Endothelial cell of umbilical vein (primary cell): Measurements from ENCODE around the gene RBMS3. TPM values are rescaled to one million over a fixed set of nuclear protein-coding genes. Genes with fewer than 3 reads are reported as not detected.

Experiments used
- BruUV-seq: library from RNA; stranded (reverse); fragments of 400-500 nt; replicated peaks from 2 replicates; lab custom pipeline; 2021; lab: Mats Ljungman, UMichigan
- CTCF ChIA-PET: fragments of 300-600, 350-600 bp; sonication (Branson Sonifier 250); formaldehyde crosslinking; loops from one replicate; lab custom pipeline; 2021; ENCODE audit warnings: antibody characterized with exemption, inconsistent platforms; lab: Charles Lee
- POLR2A ChIA-PET: fragments of 300-600, 350-600 bp; sonication (Branson Sonifier 250); formaldehyde crosslinking; loops from one replicate; lab custom pipeline; 2021; ENCODE audit warnings: antibody characterized with exemption, inconsistent platforms; lab: Charles Lee
- DNase-seq: peaks from one replicate; pipeline ENCODE4 v3.0.0-alpha.2; 2011; ENCODE audit warnings: low read depth, low spot score
- FAIRE-seq: peaks from 2 replicates; lab custom pipeline; 2011; peaks lifted over from hg19 to GRCh38; lab: Jason Lieb, UNC
- H2AFZ ChIP-seq: 2 replicates; pipeline ENCODE4 v1.6.0; 2012; ENCODE audit warnings: low read depth, low read length, control low read depth, inconsistent platforms
- H3K27ac ChIP-seq: 2 replicates; pipeline ENCODE4 v1.5.1; 2011; ENCODE audit warnings: low read depth, mild to moderate bottlenecking, control low read depth, low read length, moderate library complexity; ENCODE audit not compliant: insufficient read depth
- H3K27me3 ChIP-seq, 2 experiments: 2 replicates each; pipeline versions ENCODE4 v1.6.0 to v1.6.1; 2011; ENCODE audit warnings: low read length in 2 of 2, mixed read lengths in 1 of 2; ENCODE audit not compliant: control insufficient read depth in 2 of 2, insufficient read depth in 2 of 2
- H3K36me3 ChIP-seq, 2 experiments: 2 replicates in 1 of 2; 3 replicates in 1 of 2; pipeline ENCODE4 v1.5.1; 2011; ENCODE audit warnings: low read length in 2 of 2, mild to moderate bottlenecking in 1 of 2, moderate library complexity in 1 of 2; ENCODE audit not compliant: control insufficient read depth in 2 of 2, insufficient read depth in 2 of 2; ENCODE audit errors: extremely low read depth in 1 of 2
- H3K4me1 ChIP-seq: 3 replicates; pipeline ENCODE4 v1.5.1; 2011; ENCODE audit warnings: mild to moderate bottlenecking, low read length; ENCODE audit not compliant: control insufficient read depth, insufficient read depth; ENCODE audit errors: extremely low read depth
- H3K4me2 ChIP-seq: 2 replicates; pipeline ENCODE4 v1.6.1; 2011; ENCODE audit warnings: low read length, control low read depth, mixed read lengths; ENCODE audit not compliant: insufficient read depth
- H3K4me3 ChIP-seq, 3 experiments: fragments of 200-600 bp in 1 of 3; sonication (generic), shearing (Covaris generic) in 1 of 3; replicated peaks in 1 of 3; 2 replicates each; pipeline ENCODE4 v1.5.1; 2011 to 2016; ENCODE audit warnings: control low read depth in 3 of 3, low read length in 3 of 3, mild to moderate bottlenecking in 2 of 3, inconsistent platforms in 1 of 3, low read depth in 1 of 3, moderate library complexity in 1 of 3; ENCODE audit not compliant: insufficient read depth in 1 of 3
- H3K79me2 ChIP-seq: 2 replicates; pipeline ENCODE4 v1.6.0; 2012; ENCODE audit warnings: low read length, inconsistent platforms; ENCODE audit not compliant: control insufficient read depth, insufficient read depth
- H3K9ac ChIP-seq: replicated peaks from 2 replicates; pipeline ENCODE3; 2011; ENCODE audit warnings: low read length, control low read depth; ENCODE audit not compliant: insufficient read depth; ENCODE audit errors: extremely low read depth
- H3K9me1 ChIP-seq: replicated peaks from 3 replicates; pipeline ENCODE4 v1.6.0; 2011; ENCODE audit warnings: mild to moderate bottlenecking, low read length; ENCODE audit not compliant: control insufficient read depth, insufficient read depth; ENCODE audit errors: extremely low read depth
- H3K9me3 ChIP-seq: replicated peaks from 2 replicates; pipeline ENCODE4 v1.5.1; 2012; ENCODE audit warnings: low read length, inconsistent platforms; ENCODE audit not compliant: control insufficient read depth, insufficient read depth
- H4K20me1 ChIP-seq: replicated peaks from 2 replicates; pipeline ENCODE3; 2011; ENCODE audit warnings: mild to moderate bottlenecking, low read length; ENCODE audit not compliant: control insufficient read depth, insufficient read depth; ENCODE audit errors: extremely low read depth
- CTCF ChIP-seq, 2 donors: IDR thresholded peaks; 1 replicate in 1 of 2; 2 replicates in 1 of 2; pipeline ENCODE4 v1.5.1; 2011; ENCODE audit warnings: low read length in 2 of 2, mild to moderate bottlenecking in 2 of 2, moderate library complexity in 2 of 2, control low read depth in 1 of 2, inconsistent platforms in 1 of 2, low read depth in 1 of 2; ENCODE audit not compliant: insufficient read depth in 1 of 2; ENCODE audit errors: extremely low read depth in 1 of 2
- EZH2 ChIP-seq: IDR thresholded peaks from 2 replicates; pipeline ENCODE4 v1.6.1; 2012; ENCODE audit warnings: borderline replicate concordance, low read depth, mild to moderate bottlenecking, moderate library complexity, low read length, inconsistent platforms; ENCODE audit not compliant: severe bottlenecking
- FOS ChIP-seq: IDR thresholded peaks from 2 replicates; pipeline ENCODE4 v1.6.1; 2011; ENCODE audit warnings: mild to moderate bottlenecking, low read length, moderate library complexity, borderline replicate concordance; ENCODE audit not compliant: insufficient read depth
- GATA2 ChIP-seq: IDR thresholded peaks from 2 replicates; pipeline ENCODE4 v1.7.0; 2011; ENCODE audit warnings: low read depth, mild to moderate bottlenecking, moderate library complexity, mixed read lengths, low read length; ENCODE audit not compliant: insufficient read length, insufficient read depth
- JUN ChIP-seq: IDR thresholded peaks from 2 replicates; pipeline ENCODE4 v1.6.1; 2011; ENCODE audit warnings: borderline replicate concordance, low read depth; ENCODE audit not compliant: insufficient read length, insufficient read depth
- MYC ChIP-seq: IDR thresholded peaks from one replicate; pipeline ENCODE4 v1.6.1; 2011; ENCODE audit warnings: mild to moderate bottlenecking, low read depth, low read length
- POLR2A ChIP-seq: IDR thresholded peaks from 2 replicates; pipeline ENCODE4 v1.6.1; 2012; ENCODE audit warnings: low read depth, mild to moderate bottlenecking, control low read depth, low read length
- POLR2AphosphoS5 ChIP-seq: IDR thresholded peaks from 2 replicates; pipeline ENCODE4 v1.6.1; 2012; ENCODE audit warnings: low read depth, mild to moderate bottlenecking, control low read depth, low read length, moderate library complexity; ENCODE audit not compliant: insufficient read depth
- dilution Hi-C: fragments of 300-500 bp; cut with MboI; formaldehyde crosslinking; loops from one replicate; pipeline ENCODE4 v1.15.0; 2019; ENCODE audit warnings: low sequenced_read_pairs; ENCODE audit not compliant: extremely low pct_ligation_motif_present
- intact Hi-C: fragments of 100-400 bp; cut with micrococcal nuclease; formaldehyde crosslinking; loops from one replicate; pipeline ENCODE4 v1.10.0; 2022
- polyA plus RNA-seq, 4 experiments: library from polyadenylated mRNA; depleted of rRNA in 3 of 4; stranded (reverse) in 3 of 4; unstranded in 1 of 4; fragments of >200 nt; gene quantifications; 2 replicates each; pipeline versions ENCODE4 v1.2.1 to v1.2.3, GENCODE V29; 2011 to 2012; ENCODE audit warnings: missing spikeins in 1 of 4
- small RNA-seq: library from RNA; depleted of rRNA; stranded (forward); fragments of <200 nt; gene quantifications from one replicate; pipeline ENCODE3, GENCODE V24; 2012; ENCODE audit warnings: low replicate concordance, low read depth; ENCODE audit not compliant: insufficient read depth, insufficient read length
- total RNA-seq: library from RNA; stranded (reverse); gene quantifications from 2 replicates; pipeline ENCODE4 v1.2.3, GENCODE V29; 2021
- TF ChIP-seq, protein P1 (sequence below): IDR thresholded peaks from 2 replicates; pipeline ENCODE4 v1.6.1; 2011; ENCODE audit not compliant: insufficient read depth, insufficient read length

Gene RBMS3
- total and polyA plus RNA-seq, 2 donors (not counting 3 experiments of a cell fraction or from before 2014, with no cell fraction given) = 13.6 to 42.3 TPM

DNA sequence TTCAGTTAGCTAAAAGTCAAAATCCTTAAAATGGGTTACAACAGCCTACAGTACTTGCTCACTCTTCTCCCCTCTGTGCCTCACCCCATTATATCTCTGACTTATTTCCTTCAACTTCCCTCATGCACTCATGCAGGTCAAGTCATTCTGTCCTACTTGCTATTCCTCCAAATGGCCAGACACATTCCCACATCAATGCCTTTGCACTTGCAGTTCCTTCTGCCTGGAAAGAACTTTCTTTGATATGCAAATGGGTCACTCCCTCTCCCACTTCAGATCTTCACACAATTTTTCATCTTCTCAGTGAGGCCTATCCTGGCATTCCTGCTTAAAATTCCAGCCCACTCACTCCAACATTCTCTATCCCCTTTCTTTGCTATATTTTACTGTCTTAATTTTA lies 778.4 kb downstream of the RBMS3 start:
- no peak for FAIRE-seq

More for the DNA sequence above, 778.4 kb downstream of the RBMS3 start:
- intact Hi-C loops = no loop called here
- Histone ChIP-seq H3K4me1 (no peaks in the 10 kb centered on the region), H3K9ac (no peak overlapping the region), H3K9me1 (no peaks in the 10 kb centered on the region), H3K27me3 (no peaks in the 10 kb centered on the region), H3K9me3 (no peaks in the 10 kb centered on the region), H3K79me2 (no peaks in the 10 kb centered on the region), H3K36me3 (no peaks in the 10 kb centered on the region), H2AFZ (no peak overlapping the region), H4K20me1 (no peaks in the 10 kb centered on the region), H3K4me3 (no peak overlapping the region), H3K4me2 (no peak overlapping the region), H3K27ac (no peak overlapping the region)
- ChIA-PET POLR2A (no interaction called here), CTCF (interaction anchor here (1.3 kb wide), 1 partner anchor 17 kb away, joined by 4 read pairs; no protein-coding TSS in a partner anchor)
- dilution Hi-C loops = no loop called here
- BruUV-seq = no TSS peak
- no peak for TF ChIP-seq FOS
- no peak for TF ChIP-seq EZH2
- no peak for TF ChIP-seq GATA2
- TF ChIP-seq MYC = no peak
- TF ChIP-seq, protein P1, sequence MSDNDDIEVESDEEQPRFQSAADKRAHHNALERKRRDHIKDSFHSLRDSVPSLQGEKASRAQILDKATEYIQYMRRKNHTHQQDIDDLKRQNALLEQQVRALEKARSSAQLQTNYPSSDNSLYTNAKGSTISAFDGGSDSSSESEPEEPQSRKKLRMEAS = no peak
- TF ChIP-seq JUN = no peak
- no peak for TF ChIP-seq CTCF (IDR thresholded peaks at IDR 0.05; ENCODE audit: extremely low read depth in 1 of 2, insufficient read depth in 1 of 2, low read depth in 1 of 2, low read length in 2 of 2)
- no peak for TF ChIP-seq POLR2A
- no peak for TF ChIP-seq POLR2AphosphoS5
- no peak for DNase-seq

Small RNA genes within 50 kb of the gene (small RNA-seq; reads per million reads assigned to genes)
- gene MTND4LP9 = not detected
